Caco-2 (cell line): ENCODE measurements around the gene ADNP. TPM values are rescaled to one million over a fixed set of nuclear protein-coding genes. Genes with fewer than 3 reads are reported as not detected.

Source experiments
- BruUV-seq: library from RNA; stranded (reverse); fragments of 400-500 nt; replicated peaks from 2 replicates; lab custom pipeline; 2021; lab: Mats Ljungman, UMichigan
- CTCF ChIA-PET: fragments of 300-600 bp; sonication (Branson Sonifier 250); formaldehyde crosslinking; loops from one replicate; lab custom pipeline; 2022; ENCODE audit warnings: antibody characterized with exemption; lab: Charles Lee
- POLR2A ChIA-PET: fragments of 300-600 bp; sonication (Branson Sonifier 250); formaldehyde crosslinking; loops from one replicate; lab custom pipeline; 2022; ENCODE audit warnings: antibody characterized with exemption; lab: Charles Lee
- DNase-seq, 2 experiments: peaks; one replicate each; pipeline versions ENCODE4 v3.0.0 to v3.0.0-alpha.2; 2020 to 2022
- H3K27me3 ChIP-seq: replicated peaks from 2 replicates; pipeline ENCODE4 v1.6.0; 2011; ENCODE audit warnings: low read length; ENCODE audit not compliant: control insufficient read depth, insufficient read depth
- H3K36me3 ChIP-seq: 2 replicates; pipeline ENCODE4 v1.5.1; 2011; ENCODE audit warnings: low read length; ENCODE audit not compliant: control insufficient read depth, insufficient read depth
- H3K4me1 ChIP-seq: fragments of 250-450 bp; sonication (Bioruptor Pico); 2 replicates; pipeline ENCODE4 v1.5.1; 2020; ENCODE audit warnings: mild to moderate bottlenecking
- H3K4me3 ChIP-seq: 2 replicates; pipeline ENCODE4 v1.5.1; 2011; ENCODE audit warnings: low read depth, mild to moderate bottlenecking, control low read depth, low read length
- H3K9me3 ChIP-seq: fragments of 250-450 bp; sonication (Bioruptor Pico); 2 replicates; pipeline ENCODE4 v1.5.1; 2020; ENCODE audit warnings: mild to moderate bottlenecking, moderate library complexity
- H3K27ac Mint-ChIP-seq: one replicate; pipeline ENCODE4 v1.8.0; 2022; ENCODE audit warnings: mixed read lengths; ENCODE audit not compliant: unreplicated experiment
- H3K27me3 Mint-ChIP-seq: one replicate; pipeline ENCODE4 v1.8.0; 2022; ENCODE audit warnings: mixed read lengths; ENCODE audit not compliant: insufficient read depth, unreplicated experiment
- H3K36me3 Mint-ChIP-seq: one replicate; pipeline ENCODE4 v1.8.0; 2022; ENCODE audit warnings: mild to moderate bottlenecking, mixed read lengths; ENCODE audit not compliant: insufficient read depth, unreplicated experiment
- H3K4me1 Mint-ChIP-seq: one replicate; pipeline ENCODE4 v1.8.0; 2022; ENCODE audit warnings: low read depth, mixed read lengths; ENCODE audit not compliant: unreplicated experiment
- H3K4me3 Mint-ChIP-seq: one replicate; pipeline ENCODE4 v1.8.0; 2022; ENCODE audit warnings: mild to moderate bottlenecking, moderate library complexity, mixed read lengths; ENCODE audit not compliant: unreplicated experiment
- H3K9me3 Mint-ChIP-seq: one replicate; pipeline ENCODE4 v1.8.0; 2022; ENCODE audit warnings: mixed read lengths; ENCODE audit not compliant: unreplicated experiment
- CTCF ChIP-seq, 2 experiments: fragments of 200-600 bp in 1 of 2; IDR thresholded peaks; 1 replicate in 1 of 2; 2 replicates in 1 of 2; pipeline versions ENCODE4 v1.5.1 to v1.8.0; 2011 to 2022; ENCODE audit warnings: antibody characterized with exemption in 1 of 2, control low read depth in 1 of 2, inconsistent platforms in 1 of 2, low read depth in 1 of 2, low read length in 1 of 2, mild to moderate bottlenecking in 1 of 2, moderate library complexity in 1 of 2; ENCODE audit not compliant: insufficient read depth in 1 of 2, severe bottlenecking in 1 of 2, unreplicated experiment in 1 of 2
- intact Hi-C: fragments of 100-400 bp; cut with micrococcal nuclease; formaldehyde crosslinking; loops from one replicate; pipeline ENCODE4 v1.10.0; 2022; ENCODE audit not compliant: unreplicated experiment
- total RNA-seq: library from RNA; stranded (reverse); gene quantifications from 2 replicates; pipeline ENCODE4 v1.2.3, GENCODE V29; 2022

Gene ADNP
- total RNA-seq, 1 experiment from 2014 or later, result 154 TPM

- no peaks in the 10 kb centered on the region for H3K27me3 Mint-ChIP-seq
- H3K27ac Mint-ChIP-seq, result no peak overlapping the region
- ChIA-PET POLR2A (no interaction called here), CTCF (no interaction called here)
- no peak overlapping the region for H3K4me3 Mint-ChIP-seq
- H3K36me3 ChIP-seq, result 0 out of 2 replicates have a peak, but pooled peaks cover 1% of the 10 kb centered on the region
- no peaks in the 10 kb centered on the region for H3K9me3 ChIP-seq
- H3K27me3 ChIP-seq, result no peaks in the 10 kb centered on the region
- BruUV-seq, result no TSS peak
- no peaks in the 10 kb centered on the region for H3K4me1 ChIP-seq
- no peak for TF ChIP-seq CTCF (IDR thresholded peaks at IDR 0.05; ENCODE audit: insufficient read depth in 1 of 2, low read depth in 1 of 2, low read length in 1 of 2, severe bottlenecking in 1 of 2, unreplicated experiment in 1 of 2)
- H3K4me1 Mint-ChIP-seq, result peaks cover 7% of the 10 kb centered on the region
- no peak overlapping the region for H3K4me3 ChIP-seq
- intact Hi-C loops, result no loop called here
- H3K36me3 Mint-ChIP-seq, result no peaks in the 10 kb centered on the region
- no peaks in the 10 kb centered on the region for H3K9me3 Mint-ChIP-seq
- no peak for DNase-seq
These were observed 88.4 kb downstream of the ADNP start for GRCh38 chr20:50842821-50843220.

Other genes starting within 250 kb of the ADNP start
- 0.18 and 0.67 TPM in 2 replicates for gene RIPOR3, start 239.9 kb downstream of the ADNP start, total RNA-seq
- gene PARD6B, start 199.9 kb downstream of the ADNP start, total RNA-seq, result 153 and 156 TPM in 2 replicates
- gene BCAS4, start 136.4 kb downstream of the ADNP start, total RNA-seq, result 23.1 and 29.9 TPM in 2 replicates
- 170 and 188 TPM in 2 replicates for gene DPM1, start 27.1 kb upstream of the ADNP start, total RNA-seq
- 12.9 and 13.2 TPM in 2 replicates for gene MOCS3, start 27.4 kb upstream of the ADNP start, total RNA-seq
- gene KCNG1, start 91.7 kb upstream of the ADNP start, total RNA-seq, result 1.3 and 1.5 TPM in 2 replicates